A549 (cell line): ENCODE results near the gene WDR62.

Source experiments
- CBX8 ChIP-seq: fragments of 200-600 bp; sonication (generic); IDR thresholded peaks from 2 replicates; pipeline ENCODE4 v1.6.1; 2016
- CHD2 ChIP-seq: fragments of 150-350 bp; IDR thresholded peaks from 2 replicates; pipeline ENCODE4 v1.6.1; 2014; ENCODE audit warnings: low read length; ENCODE audit not compliant: partially characterized antibody
- EHMT2 ChIP-seq: fragments of 200-600 bp; sonication (generic); IDR thresholded peaks from 2 replicates; pipeline ENCODE4 v1.6.1; 2016; ENCODE audit warnings: antibody characterized with exemption, low read depth, mild to moderate bottlenecking, moderate library complexity
- EP300 ChIP-seq, 2 experiments: fragments of >200 bp; sonication (Bioruptor Twin); formaldehyde crosslinking; IDR thresholded peaks; 2 replicates in 1 of 2; 3 replicates in 1 of 2; pipeline ENCODE4 v1.6.1; 2016 to 2017
- KDM1A ChIP-seq: fragments of 200-600 bp; sonication (generic); IDR thresholded peaks from 2 replicates; pipeline ENCODE4 v1.6.1; 2016; ENCODE audit warnings: low read depth, mild to moderate bottlenecking
- POLR2A ChIP-seq: IDR thresholded peaks from 2 replicates; pipeline ENCODE4 v1.6.1; 2012; ENCODE audit warnings: mild to moderate bottlenecking, low read length
- RCOR1 ChIP-seq: fragments of 150-350 bp; IDR thresholded peaks from 2 replicates; pipeline ENCODE4 v1.6.1; 2014; ENCODE audit warnings: antibody characterized with exemption, low read length, low read depth
- RFX5 ChIP-seq: fragments of 450-650 bp; IDR thresholded peaks from 2 replicates; pipeline ENCODE4 v1.7.1; 2014; ENCODE audit warnings: antibody characterized with exemption, mild to moderate bottlenecking, moderate library complexity
- SMC3 ChIP-seq: fragments of >200 bp; sonication (Bioruptor Twin); formaldehyde crosslinking; IDR thresholded peaks from 3 replicates; pipeline ENCODE4 v1.6.1; 2018; ENCODE audit warnings: inconsistent platforms
- ZNF302 ChIP-seq: fragments of 250-450 bp; sonication (Bioruptor Pico); IDR thresholded peaks from 2 replicates; pipeline ENCODE4 v1.9.0; 2021; ENCODE audit warnings: inconsistent platforms, mild to moderate bottlenecking, moderate library complexity
- TF ChIP-seq, protein P1 (sequence below): fragments of >200 bp; sonication (Bioruptor Twin); formaldehyde crosslinking; IDR thresholded peaks from 3 replicates; pipeline ENCODE4 v1.5.1; 2016
- TF ChIP-seq, protein P2 (sequence below): IDR thresholded peaks from 2 replicates; pipeline ENCODE4 v1.6.1; 2012; ENCODE audit warnings: low read depth, borderline replicate concordance
- TF ChIP-seq, protein P3 (sequence below): fragments of 450-650 bp; IDR thresholded peaks from 2 replicates; pipeline ENCODE4 v1.6.1; 2014; ENCODE audit warnings: antibody characterized with exemption

DNA sequence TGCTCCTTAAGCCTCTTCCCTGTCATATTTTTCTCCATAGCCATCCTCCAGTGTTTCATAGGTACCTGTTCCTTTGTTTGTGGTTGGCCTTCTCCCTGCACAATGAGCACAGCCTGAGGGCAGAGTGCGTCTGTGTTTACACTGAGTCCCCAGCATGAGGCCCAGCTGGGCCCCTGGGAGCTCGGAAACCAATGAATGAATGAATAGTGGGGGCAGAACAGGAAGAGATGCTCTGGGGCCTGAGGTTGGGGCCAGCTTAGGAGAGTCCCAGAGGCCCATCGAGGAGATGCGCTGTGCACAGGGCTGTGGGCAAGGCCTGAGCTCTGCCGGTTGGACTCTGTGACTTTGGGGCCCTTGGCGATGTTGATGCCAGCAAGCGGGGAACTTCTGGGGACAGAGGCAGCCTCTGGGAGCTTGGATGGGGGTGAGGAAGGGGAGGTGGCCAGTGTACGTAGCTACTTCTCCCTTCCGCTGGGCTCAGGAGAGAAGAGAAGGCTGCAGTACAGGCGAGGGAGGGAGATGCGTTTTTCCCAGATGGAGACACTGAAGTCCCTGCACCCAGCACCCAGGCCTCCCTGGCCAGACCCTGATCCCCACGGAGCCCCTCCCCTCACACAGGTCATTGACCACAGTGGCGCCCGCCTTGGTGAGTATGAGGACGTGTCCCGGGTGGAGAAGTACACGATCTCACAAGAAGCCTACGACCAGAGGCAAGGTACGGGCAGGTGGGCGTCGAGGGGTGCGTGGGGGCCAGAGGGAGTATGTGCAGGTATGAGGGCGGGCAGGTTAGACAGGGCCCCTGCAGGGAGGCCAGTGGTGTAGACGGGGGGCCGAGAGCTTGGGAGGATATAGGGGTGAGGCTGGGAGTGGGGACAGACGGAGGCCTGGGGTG is 65.6 kb downstream of the WDR62 start:
- TF ChIP-seq RCOR1: no peak
- TF ChIP-seq ZNF302 (CRISPR knock-in tag): no peak
- TF ChIP-seq, protein P1, sequence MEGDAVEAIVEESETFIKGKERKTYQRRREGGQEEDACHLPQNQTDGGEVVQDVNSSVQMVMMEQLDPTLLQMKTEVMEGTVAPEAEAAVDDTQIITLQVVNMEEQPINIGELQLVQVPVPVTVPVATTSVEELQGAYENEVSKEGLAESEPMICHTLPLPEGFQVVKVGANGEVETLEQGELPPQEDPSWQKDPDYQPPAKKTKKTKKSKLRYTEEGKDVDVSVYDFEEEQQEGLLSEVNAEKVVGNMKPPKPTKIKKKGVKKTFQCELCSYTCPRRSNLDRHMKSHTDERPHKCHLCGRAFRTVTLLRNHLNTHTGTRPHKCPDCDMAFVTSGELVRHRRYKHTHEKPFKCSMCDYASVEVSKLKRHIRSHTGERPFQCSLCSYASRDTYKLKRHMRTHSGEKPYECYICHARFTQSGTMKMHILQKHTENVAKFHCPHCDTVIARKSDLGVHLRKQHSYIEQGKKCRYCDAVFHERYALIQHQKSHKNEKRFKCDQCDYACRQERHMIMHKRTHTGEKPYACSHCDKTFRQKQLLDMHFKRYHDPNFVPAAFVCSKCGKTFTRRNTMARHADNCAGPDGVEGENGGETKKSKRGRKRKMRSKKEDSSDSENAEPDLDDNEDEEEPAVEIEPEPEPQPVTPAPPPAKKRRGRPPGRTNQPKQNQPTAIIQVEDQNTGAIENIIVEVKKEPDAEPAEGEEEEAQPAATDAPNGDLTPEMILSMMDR: no peak
- TF ChIP-seq, protein P2, sequence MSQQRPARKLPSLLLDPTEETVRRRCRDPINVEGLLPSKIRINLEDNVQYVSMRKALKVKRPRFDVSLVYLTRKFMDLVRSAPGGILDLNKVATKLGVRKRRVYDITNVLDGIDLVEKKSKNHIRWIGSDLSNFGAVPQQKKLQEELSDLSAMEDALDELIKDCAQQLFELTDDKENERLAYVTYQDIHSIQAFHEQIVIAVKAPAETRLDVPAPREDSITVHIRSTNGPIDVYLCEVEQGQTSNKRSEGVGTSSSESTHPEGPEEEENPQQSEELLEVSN: no peak
- TF ChIP-seq RFX5: no peak
- no peak for TF ChIP-seq EHMT2
- no peak for TF ChIP-seq SMC3
- no peak for TF ChIP-seq EP300 (IDR thresholded peaks at IDR 0.05)
- no peak for TF ChIP-seq KDM1A
- TF ChIP-seq, protein P3, sequence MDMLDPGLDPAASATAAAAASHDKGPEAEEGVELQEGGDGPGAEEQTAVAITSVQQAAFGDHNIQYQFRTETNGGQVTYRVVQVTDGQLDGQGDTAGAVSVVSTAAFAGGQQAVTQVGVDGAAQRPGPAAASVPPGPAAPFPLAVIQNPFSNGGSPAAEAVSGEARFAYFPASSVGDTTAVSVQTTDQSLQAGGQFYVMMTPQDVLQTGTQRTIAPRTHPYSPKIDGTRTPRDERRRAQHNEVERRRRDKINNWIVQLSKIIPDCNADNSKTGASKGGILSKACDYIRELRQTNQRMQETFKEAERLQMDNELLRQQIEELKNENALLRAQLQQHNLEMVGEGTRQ: no peak
- no peak for TF ChIP-seq POLR2A
- no peak for TF ChIP-seq CHD2
- no peak for TF ChIP-seq CBX8
